Calu3 (cell line): ENCODE data around the gene ST7. TPM values are rescaled to one million over a fixed set of nuclear protein-coding genes. Genes with fewer than 3 reads are reported as not detected.

Experiments used
- BruUV-seq: library from RNA; stranded (reverse); fragments of 400-500 nt; replicated peaks from 2 replicates; lab custom pipeline; 2021; lab: Mats Ljungman, UMichigan
- CTCF ChIA-PET: fragments of 300-600 bp; sonication (Branson Sonifier 250); formaldehyde crosslinking; loops from one replicate; lab custom pipeline; 2022; ENCODE audit warnings: antibody characterized with exemption; lab: Charles Lee
- DNase-seq: peaks from one replicate; pipeline ENCODE4 v3.0.0; 2022
- H3K27ac Mint-ChIP-seq: one replicate; pipeline ENCODE4 v1.8.0; 2022; ENCODE audit warnings: mixed read lengths; ENCODE audit not compliant: unreplicated experiment
- H3K27me3 Mint-ChIP-seq: one replicate; pipeline ENCODE4 v1.8.0; 2022; ENCODE audit warnings: mixed read lengths; ENCODE audit not compliant: unreplicated experiment
- H3K36me3 Mint-ChIP-seq: one replicate; pipeline ENCODE4 v1.8.0; 2022; ENCODE audit warnings: mild to moderate bottlenecking, moderate library complexity, mixed read lengths; ENCODE audit not compliant: insufficient read depth, unreplicated experiment
- H3K4me1 Mint-ChIP-seq: one replicate; pipeline ENCODE4 v1.8.0; 2022; ENCODE audit warnings: mild to moderate bottlenecking, low read depth, mixed read lengths; ENCODE audit not compliant: unreplicated experiment
- H3K4me3 Mint-ChIP-seq: one replicate; pipeline ENCODE4 v1.8.0; 2022; ENCODE audit warnings: mild to moderate bottlenecking, low read depth, moderate library complexity, mixed read lengths; ENCODE audit not compliant: unreplicated experiment
- H3K9me3 Mint-ChIP-seq: one replicate; pipeline ENCODE4 v1.8.0; 2022; ENCODE audit warnings: low read depth, mixed read lengths; ENCODE audit not compliant: unreplicated experiment
- intact Hi-C: fragments of 100-400 bp; cut with micrococcal nuclease; formaldehyde crosslinking; loops from one replicate; pipeline ENCODE4 v1.10.0; 2022; ENCODE audit not compliant: unreplicated experiment
- total RNA-seq: library from RNA; stranded (reverse); gene quantifications from 2 replicates; pipeline ENCODE4 v1.2.3, GENCODE V29; 2022
- TF ChIP-seq, protein P1 (sequence below): fragments of 200-600 bp; IDR thresholded peaks from one replicate; pipeline ENCODE4 v1.8.0; 2022; ENCODE audit warnings: antibody characterized with exemption; ENCODE audit not compliant: unreplicated experiment

ST7 gene
- total RNA-seq, 1 experiment from 2014 or later, result 17.7 TPM

DNA sequence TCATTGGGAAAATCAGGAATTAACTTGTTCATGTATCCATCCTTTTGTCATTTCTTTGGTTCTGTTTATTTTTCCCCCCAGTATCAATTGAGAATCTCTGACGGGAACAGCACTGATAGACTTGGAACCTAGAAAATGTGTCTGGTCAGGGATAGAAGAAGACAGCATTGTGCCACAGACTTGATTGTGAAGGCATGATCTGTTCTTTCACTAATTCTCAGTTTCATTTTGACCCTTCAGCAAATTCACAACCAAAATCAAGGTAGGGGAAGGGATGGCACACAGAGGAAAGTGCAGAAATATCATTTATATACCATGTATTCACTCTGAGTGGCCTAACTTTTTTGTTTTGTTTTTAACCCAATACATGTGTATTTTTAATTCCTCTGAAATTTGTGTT lies 262.7 kb downstream of the ST7 start:
- Mint-ChIP-seq H3K9me3 (no peaks in the 10 kb centered on the region), H3K4me3 (no peak overlapping the region), H3K4me1 (no peaks in the 10 kb centered on the region), H3K36me3 (no peaks in the 10 kb centered on the region), H3K27ac (no peak overlapping the region), H3K27me3 (no peaks in the 10 kb centered on the region)
- intact Hi-C loops, result no loop called here
- BruUV-seq, result no TSS peak
- CTCF ChIA-PET, result no interaction called here
- TF ChIP-seq, protein P1, sequence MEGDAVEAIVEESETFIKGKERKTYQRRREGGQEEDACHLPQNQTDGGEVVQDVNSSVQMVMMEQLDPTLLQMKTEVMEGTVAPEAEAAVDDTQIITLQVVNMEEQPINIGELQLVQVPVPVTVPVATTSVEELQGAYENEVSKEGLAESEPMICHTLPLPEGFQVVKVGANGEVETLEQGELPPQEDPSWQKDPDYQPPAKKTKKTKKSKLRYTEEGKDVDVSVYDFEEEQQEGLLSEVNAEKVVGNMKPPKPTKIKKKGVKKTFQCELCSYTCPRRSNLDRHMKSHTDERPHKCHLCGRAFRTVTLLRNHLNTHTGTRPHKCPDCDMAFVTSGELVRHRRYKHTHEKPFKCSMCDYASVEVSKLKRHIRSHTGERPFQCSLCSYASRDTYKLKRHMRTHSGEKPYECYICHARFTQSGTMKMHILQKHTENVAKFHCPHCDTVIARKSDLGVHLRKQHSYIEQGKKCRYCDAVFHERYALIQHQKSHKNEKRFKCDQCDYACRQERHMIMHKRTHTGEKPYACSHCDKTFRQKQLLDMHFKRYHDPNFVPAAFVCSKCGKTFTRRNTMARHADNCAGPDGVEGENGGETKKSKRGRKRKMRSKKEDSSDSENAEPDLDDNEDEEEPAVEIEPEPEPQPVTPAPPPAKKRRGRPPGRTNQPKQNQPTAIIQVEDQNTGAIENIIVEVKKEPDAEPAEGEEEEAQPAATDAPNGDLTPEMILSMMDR, result no peak
- DNase-seq, result no peak

DNA sequence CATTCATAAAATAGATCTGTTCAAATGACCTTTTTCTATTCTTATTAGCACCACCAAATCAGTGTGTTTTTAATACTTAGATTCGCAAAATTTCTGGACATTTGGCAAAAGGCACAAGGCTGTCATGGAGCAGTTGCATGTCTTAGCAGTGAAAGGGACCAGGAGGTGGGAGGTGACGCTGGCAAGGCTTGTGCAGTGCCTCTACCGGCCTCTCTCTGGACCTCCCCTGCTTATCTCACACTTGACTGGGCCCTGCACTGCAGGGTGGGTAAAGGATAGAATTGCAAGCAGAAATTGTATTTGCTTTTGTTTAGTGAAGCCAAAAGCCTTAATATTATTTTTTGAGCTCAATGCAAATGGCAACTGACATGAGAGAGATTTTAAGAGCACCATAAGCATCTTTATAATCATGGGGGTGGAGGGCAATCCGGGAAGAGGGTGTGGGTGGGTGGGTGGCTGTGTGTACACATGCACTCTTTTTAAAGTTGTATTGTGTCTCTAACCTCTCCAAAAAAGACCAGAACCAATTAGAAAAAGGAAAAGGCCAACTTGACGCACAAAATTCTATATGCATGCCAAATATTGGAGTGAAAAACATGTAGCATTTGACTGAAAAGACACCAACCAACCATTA lies 263.3 kb downstream of the ST7 start:
- no peak for DNase-seq
- no peak overlapping the region for H3K4me3 Mint-ChIP-seq
- H3K9me3 Mint-ChIP-seq, result no peaks in the 10 kb centered on the region
- no peaks in the 10 kb centered on the region for H3K27me3 Mint-ChIP-seq
- H3K27ac Mint-ChIP-seq, result no peak overlapping the region
- intact Hi-C loops, result no loop called here
- no peaks in the 10 kb centered on the region for H3K36me3 Mint-ChIP-seq
- TF ChIP-seq, protein P1, result no peak
- H3K4me1 Mint-ChIP-seq, result no peaks in the 10 kb centered on the region
- CTCF ChIA-PET, result no interaction called here
- no TSS peak for BruUV-seq

DNA sequence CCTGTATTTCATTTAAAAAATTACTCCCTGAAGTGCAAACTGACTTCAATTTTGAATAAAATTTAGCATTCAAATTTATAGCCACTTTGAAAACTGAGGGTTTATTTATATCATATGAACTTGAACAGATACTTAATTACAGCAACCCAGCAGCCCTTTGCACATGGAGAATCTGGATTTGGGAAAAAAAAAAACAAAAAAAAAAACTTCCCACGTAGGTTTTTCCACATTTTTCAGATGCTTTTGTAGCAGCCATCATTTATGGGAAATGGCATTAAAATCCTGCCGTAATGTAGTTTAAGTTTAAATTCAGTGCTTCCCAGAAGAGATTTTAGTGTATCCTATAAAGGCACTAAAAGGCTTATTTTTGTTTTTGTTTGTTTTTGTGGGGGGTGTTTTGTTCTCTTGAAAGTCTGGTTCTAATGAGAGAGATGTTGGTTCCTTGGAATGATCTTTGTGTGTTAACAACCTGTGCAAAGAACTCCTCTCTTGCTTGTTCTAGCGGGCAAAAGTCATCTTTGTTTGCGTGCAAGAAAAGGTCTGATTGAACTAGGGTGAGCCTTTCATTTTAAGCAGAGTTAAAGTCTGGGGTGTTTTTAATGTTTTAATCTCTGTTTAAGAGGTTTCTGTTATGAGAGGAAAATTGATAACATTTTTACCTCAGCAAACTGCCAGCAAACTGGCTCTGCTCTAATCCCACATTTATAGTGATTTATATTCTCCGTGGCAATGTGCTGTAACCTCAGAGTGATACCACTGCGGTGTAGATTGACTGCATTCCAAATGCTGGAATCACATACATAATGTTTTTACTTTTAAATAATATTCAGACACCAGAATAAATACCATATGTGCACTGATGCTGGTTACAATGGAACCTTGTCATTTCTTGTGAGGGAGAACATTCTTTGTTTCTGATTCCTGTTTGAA lies 264.1 kb downstream of the ST7 start:
- Mint-ChIP-seq H3K27ac (no peak overlapping the region), H3K9me3 (no peaks in the 10 kb centered on the region), H3K4me1 (no peaks in the 10 kb centered on the region), H3K36me3 (no peaks in the 10 kb centered on the region), H3K27me3 (no peaks in the 10 kb centered on the region), H3K4me3 (no peak overlapping the region)
- TF ChIP-seq, protein P1, result no peak
- CTCF ChIA-PET, result no interaction called here
- intact Hi-C loops, result no loop called here
- no peak for DNase-seq
- BruUV-seq, result no TSS peak

DNA sequence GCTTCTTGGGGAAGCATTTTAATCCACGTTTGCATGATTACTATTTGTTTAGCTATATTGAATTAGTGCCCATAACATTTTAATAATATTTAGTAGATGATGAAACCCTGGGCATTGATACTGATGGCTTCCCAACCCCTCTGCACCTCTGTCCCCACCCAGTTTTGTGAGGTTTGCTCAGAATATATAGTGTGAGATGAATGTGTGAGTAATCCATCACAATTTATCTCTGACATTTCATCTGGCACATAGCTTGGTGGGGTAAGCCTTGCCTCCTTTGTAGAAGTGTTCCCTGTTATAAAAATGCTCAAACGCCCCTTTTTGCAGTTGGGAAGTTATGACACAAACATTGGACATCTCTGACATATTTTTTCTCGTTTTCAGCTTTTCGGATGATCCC lies 265.4 kb downstream of the ST7 start:
- no peaks in the 10 kb centered on the region for H3K36me3 Mint-ChIP-seq
- BruUV-seq, result no TSS peak
- H3K9me3 Mint-ChIP-seq, result no peaks in the 10 kb centered on the region
- TF ChIP-seq, protein P1, result no peak
- no peaks in the 10 kb centered on the region for H3K27me3 Mint-ChIP-seq
- DNase-seq, result no peak
- no peaks in the 10 kb centered on the region for H3K4me1 Mint-ChIP-seq
- intact Hi-C loops, result no loop called here
- no peak overlapping the region for H3K27ac Mint-ChIP-seq
- H3K4me3 Mint-ChIP-seq, result no peak overlapping the region
- CTCF ChIA-PET, result no interaction called here
